ENCODE measurements around the gene CRYBA4.

Gene CRYBA4

DNA sequence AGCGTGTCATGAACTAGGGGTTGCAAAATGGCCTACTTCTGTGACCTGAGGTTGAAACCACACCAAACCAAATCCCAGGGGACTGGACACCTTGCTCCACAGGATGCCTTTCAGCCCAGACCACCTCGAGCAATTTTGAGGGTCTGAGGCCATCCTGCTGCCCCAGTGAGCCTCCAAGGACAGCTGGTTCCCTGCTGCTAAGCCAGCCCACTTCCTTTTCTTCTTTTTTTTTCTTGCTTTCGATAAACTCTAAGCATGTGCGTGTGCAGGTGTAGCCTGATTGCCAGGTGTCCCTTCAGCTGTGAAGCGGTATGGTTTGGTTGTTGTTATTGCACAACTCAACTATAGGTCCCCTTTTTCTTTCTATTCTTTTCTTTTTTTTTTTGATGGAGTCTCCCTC, 6.6 kb upstream of the CRYBA4 start:
- TF ChIP-seq, protein P1, sequence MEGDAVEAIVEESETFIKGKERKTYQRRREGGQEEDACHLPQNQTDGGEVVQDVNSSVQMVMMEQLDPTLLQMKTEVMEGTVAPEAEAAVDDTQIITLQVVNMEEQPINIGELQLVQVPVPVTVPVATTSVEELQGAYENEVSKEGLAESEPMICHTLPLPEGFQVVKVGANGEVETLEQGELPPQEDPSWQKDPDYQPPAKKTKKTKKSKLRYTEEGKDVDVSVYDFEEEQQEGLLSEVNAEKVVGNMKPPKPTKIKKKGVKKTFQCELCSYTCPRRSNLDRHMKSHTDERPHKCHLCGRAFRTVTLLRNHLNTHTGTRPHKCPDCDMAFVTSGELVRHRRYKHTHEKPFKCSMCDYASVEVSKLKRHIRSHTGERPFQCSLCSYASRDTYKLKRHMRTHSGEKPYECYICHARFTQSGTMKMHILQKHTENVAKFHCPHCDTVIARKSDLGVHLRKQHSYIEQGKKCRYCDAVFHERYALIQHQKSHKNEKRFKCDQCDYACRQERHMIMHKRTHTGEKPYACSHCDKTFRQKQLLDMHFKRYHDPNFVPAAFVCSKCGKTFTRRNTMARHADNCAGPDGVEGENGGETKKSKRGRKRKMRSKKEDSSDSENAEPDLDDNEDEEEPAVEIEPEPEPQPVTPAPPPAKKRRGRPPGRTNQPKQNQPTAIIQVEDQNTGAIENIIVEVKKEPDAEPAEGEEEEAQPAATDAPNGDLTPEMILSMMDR (conservative IDR thresholded peaks at IDR 0.05; ENCODE audit: low read depth, low read length): no peak
- H3K4me3 ChIP-seq (ENCODE audit: low read length): no peak overlapping the region
- DNase-seq (ENCODE audit: low read depth): no peak

DNA sequence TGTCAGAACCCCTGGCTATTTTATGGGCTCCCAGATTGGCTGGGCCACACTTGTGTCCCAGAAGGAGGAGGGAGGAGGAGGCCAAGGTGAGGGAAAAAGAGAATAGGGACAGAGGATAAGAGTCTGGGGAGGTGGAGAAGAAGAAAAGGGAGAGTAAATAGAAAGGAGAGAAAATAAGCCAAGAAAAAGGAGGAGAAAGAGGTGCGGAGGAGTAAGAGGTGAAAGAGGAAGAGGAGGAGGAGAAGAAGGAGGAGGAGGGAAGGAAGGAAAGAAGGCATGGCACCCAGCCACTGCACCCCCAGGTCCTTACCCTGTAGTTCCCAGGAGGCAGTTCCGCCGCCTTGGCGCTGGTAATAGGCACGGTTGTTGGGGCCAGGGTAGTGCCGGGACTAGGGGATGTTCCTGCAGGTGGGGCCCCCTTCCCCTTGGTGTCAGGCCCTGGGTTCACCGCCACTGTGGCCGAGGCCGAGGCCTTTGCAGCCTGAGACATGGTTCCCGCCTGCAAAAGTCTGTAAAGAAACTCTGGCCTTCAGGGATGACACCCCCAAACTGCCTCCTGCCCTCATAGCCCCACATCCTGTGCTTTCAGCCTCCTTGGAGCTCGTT, 5.8 kb upstream of the CRYBA4 start:
- DNase-seq (ENCODE audit: low read depth): no peak
- TF ChIP-seq, protein P1 (conservative IDR thresholded peaks at IDR 0.05; ENCODE audit: low read depth, low read length): no peak
- H3K4me3 ChIP-seq (ENCODE audit: low read length): no peak overlapping the region

DNA sequence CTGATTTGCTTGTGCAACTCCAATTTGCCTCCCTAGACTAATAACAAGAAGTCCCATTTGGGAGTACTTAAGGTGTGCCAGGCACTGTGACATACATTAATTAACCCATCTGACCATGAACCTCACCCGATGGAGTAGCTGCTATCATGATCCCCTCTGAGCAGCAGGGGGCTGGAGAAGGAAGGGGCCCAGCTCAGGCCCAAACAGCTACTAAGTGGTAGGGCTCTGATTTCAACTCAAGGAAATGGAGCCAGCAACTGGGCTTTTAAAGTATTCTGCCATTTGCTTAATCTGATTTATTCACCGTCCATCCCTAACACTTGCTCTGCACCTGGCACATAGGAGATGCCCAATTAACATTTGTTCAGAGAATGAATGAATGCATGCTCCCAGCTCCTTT, 5.1 kb upstream of the CRYBA4 start:
- no peak overlapping the region for H3K4me3 ChIP-seq (ENCODE audit: low read length)
- TF ChIP-seq, protein P1 (conservative IDR thresholded peaks at IDR 0.05; ENCODE audit: low read depth, low read length): no peak
- DNase-seq (ENCODE audit: low read depth): no peak

DNA sequence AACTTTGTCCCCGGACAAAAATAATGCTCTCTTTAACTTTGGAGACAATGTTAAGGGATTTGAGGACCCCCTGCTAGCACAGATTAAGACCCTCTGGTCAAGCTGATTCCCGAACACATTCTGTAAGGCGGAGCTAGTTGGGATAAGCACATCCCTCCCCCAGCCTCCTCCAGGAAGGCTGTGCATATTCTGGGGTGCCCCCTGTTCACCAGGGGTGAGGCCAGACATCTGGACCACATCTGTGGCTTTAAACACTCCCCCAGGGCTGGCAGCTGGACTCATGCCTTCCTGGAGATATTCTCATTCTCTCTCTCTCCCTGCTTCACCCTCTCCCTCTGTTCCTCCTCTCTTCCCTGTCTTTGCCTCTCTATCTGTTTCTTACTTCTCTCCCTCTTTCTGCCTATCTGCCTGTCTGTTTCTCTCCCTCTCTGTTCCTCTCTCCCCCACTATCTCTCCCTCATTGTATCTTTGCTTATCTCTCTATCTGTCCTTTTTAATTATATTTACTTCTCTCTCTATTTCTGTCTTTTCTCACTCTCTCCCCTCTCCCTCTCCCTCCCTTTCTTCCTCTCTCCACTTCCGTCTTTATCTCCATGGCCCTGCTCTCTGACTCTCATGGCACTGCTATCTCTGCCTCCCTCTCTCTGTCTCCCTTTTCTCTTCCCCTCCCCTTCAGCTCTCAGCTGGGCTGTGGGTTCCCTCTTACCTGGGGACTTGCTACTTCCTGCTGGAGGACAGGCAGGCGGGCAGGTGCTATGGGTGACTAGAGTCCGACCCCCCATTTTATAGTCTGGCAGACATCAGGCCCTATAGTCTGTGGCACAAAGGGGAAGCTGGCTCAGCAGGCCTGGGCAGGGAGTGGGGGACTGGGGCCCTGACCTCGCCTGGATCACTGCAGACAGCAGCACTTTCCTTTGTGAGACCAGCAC, 4.2 kb upstream of the CRYBA4 start, which contains the start of gene CRYBB1:
Gene CRYBB1, minus strand, starts transcription at position 757 of the 929 bp plus-strand sequence. CDS start 1,708 bp downstream, outside the sequence.
- H3K4me3 ChIP-seq (ENCODE audit: low read length): no peak within 1 kb of the TSS
- TF ChIP-seq, protein P1 (conservative IDR thresholded peaks at IDR 0.05; ENCODE audit: low read depth, low read length): no peak
- DNase-seq (ENCODE audit: low read depth): no peak

DNA sequence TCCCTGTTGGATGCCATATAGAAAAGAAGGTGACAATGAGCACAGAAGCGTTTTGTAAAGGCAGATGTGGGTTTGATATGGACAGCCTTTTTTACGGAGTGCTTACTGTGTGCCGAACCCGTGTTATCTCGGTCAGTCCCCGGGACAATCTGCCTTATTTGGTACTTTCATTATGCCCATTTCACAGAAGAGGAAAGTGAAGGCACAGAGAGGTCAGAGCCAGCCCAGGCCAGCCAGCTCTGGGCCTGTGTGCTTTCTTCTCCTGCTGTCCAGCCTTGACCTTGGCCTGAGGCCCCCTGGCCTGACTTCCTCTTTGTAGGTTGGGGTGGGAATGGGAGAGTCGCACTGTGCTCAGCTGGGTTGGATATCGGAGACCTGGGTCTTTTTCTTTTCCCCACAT, 3.3 kb upstream of the CRYBA4 start:
- TF ChIP-seq, protein P1 (conservative IDR thresholded peaks at IDR 0.05; ENCODE audit: low read depth, low read length): no peak
- H3K4me3 ChIP-seq (ENCODE audit: low read length): no peak overlapping the region
- no peak for DNase-seq (ENCODE audit: low read depth)

DNA sequence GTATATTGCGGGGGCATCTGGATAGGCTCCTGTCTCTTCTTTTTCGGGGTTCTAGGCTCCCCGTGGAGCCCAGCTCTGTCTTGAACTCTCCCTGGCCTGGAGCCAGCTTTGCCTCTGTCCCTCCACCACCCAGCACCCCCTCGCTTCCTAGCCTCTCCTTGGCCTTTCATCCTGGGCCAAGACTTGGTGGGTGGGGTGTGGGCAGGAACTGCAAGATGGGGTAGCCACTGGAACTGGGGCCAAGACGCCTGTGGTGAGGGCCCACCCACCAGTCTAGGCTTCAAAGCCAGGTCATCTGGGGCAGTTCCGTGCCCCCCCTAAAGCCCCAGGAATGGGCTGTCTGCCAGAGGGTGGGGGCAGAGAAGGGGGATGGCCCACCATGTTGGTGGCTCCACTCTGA, 2.3 kb upstream of the CRYBA4 start:
- H3K4me3 ChIP-seq (ENCODE audit: low read length): no peak overlapping the region
- DNase-seq (ENCODE audit: low read depth): no peak
- TF ChIP-seq, protein P1 (conservative IDR thresholded peaks at IDR 0.05; ENCODE audit: low read depth, low read length): no peak

Data from retinal pigment epithelial cell (primary cell).